Parathyroid adenoma (tissue), 2 donors: ENCODE measurements around the gene PTTG1IP.

ENCODE experiments used
- H2AFZ ChIP-seq: fragments of 300-600 bp; sonication (generic); one replicate; pipeline ENCODE4 v1.7.0; 2017; ENCODE audit warnings: antibody characterized with exemption, mild to moderate bottlenecking
- H3K27ac ChIP-seq: fragments of 300-600 bp; sonication (generic); one replicate; pipeline ENCODE4 v1.7.0; 2017
- H3K27me3 ChIP-seq: fragments of 300-600 bp; sonication (generic); one replicate; pipeline ENCODE4 v1.7.0; 2017; ENCODE audit warnings: low read length; ENCODE audit not compliant: control insufficient read depth, insufficient read depth
- H3K36me3 ChIP-seq: fragments of 300-600 bp; sonication (generic); one replicate; pipeline ENCODE4 v1.7.0; 2017; ENCODE audit warnings: low read length; ENCODE audit not compliant: control insufficient read depth, insufficient read depth
- H3K4me1 ChIP-seq: fragments of 300-600 bp; sonication (generic); one replicate; pipeline ENCODE4 v1.7.0; 2017; ENCODE audit warnings: control low read depth
- H3K4me2 ChIP-seq: fragments of 300-600 bp; sonication (generic); one replicate; pipeline ENCODE4 v1.7.0; 2017; ENCODE audit warnings: low read length
- H3K4me3 ChIP-seq: fragments of 300-600 bp; sonication (generic); one replicate; pipeline ENCODE4 v1.7.0; 2017; ENCODE audit warnings: low read depth, low read length
- H3K79me2 ChIP-seq: fragments of 300-600 bp; sonication (generic); one replicate; pipeline ENCODE4 v1.7.0; 2017; ENCODE audit warnings: control low read depth
- H3K9ac ChIP-seq: fragments of 300-600 bp; sonication (generic); one replicate; pipeline ENCODE4 v1.7.0; 2017; ENCODE audit warnings: mild to moderate bottlenecking
- H3K9me3 ChIP-seq: fragments of 300-600 bp; sonication (generic); one replicate; pipeline ENCODE4 v1.7.0; 2017; ENCODE audit warnings: low read length; ENCODE audit not compliant: control insufficient read depth
- CTCF ChIP-seq: fragments of 300-600 bp; sonication (generic); IDR thresholded peaks from one replicate; pipeline ENCODE4 v1.7.0; 2017; ENCODE audit warnings: antibody characterized with exemption, mild to moderate bottlenecking
- donor health status: primary hyperparathyroidism.

PTTG1IP gene

GRCh38 chr21:44873356-44874239, at the start of gene PTTG1IP:
PTTG1IP (minus strand) TSS chr21:44873690; CDS start chr21:44873616, 74 bp downstream.
- Histone ChIP-seq H3K36me3 (no peaks in the 10 kb centered on the region), H3K27me3 (no peaks in the 10 kb centered on the region), H3K4me1 (peaks cover 12% of the 10 kb centered on the region), H2AFZ (peak within 1 kb of the TSS; percentile 77), H3K4me2 (peak within 1 kb of the TSS; percentile 54), H3K79me2 (peaks cover 12% of the 10 kb centered on the region), H3K9ac (no peak within 1 kb of the TSS), H3K27ac (peak within 1 kb of the TSS; percentile 77), H3K4me3 (peak within 1 kb of the TSS; percentile 63), H3K9me3 (no peaks in the 10 kb centered on the region)
- TF ChIP-seq CTCF, result no peak

GRCh38 chr21:44921928-44922327, 48.4 kb upstream of the PTTG1IP start:
- H3K79me2 ChIP-seq, result no peaks in the 10 kb centered on the region
- no peak overlapping the region for H3K4me3 ChIP-seq
- no peak overlapping the region for H3K27ac ChIP-seq
- H3K9me3 ChIP-seq, result no peaks in the 10 kb centered on the region
- H2AFZ ChIP-seq, result no peak overlapping the region
- TF ChIP-seq CTCF, result no peak
- no peak overlapping the region for H3K4me2 ChIP-seq
- no peaks in the 10 kb centered on the region for H3K36me3 ChIP-seq
- no peak overlapping the region for H3K9ac ChIP-seq
- no peaks in the 10 kb centered on the region for H3K4me1 ChIP-seq
- no peaks in the 10 kb centered on the region for H3K27me3 ChIP-seq

GRCh38 chr21:44920694-44921604, 47.5 kb upstream of the PTTG1IP start, which contains the start of gene ITGB2:
ITGB2 (minus strand) TSS chr21:44920899; CDS start chr21:44910782, 10,117 bp downstream.
- H3K4me2 ChIP-seq, result no peak within 1 kb of the TSS
- no peaks in the 10 kb centered on the region for H3K27me3 ChIP-seq
- H3K4me3 ChIP-seq, result no peak within 1 kb of the TSS
- no peaks in the 10 kb centered on the region for H3K36me3 ChIP-seq
- no peak within 1 kb of the TSS for H3K27ac ChIP-seq
- H3K9ac ChIP-seq, result no peak within 1 kb of the TSS
- H3K9me3 ChIP-seq, result no peaks in the 10 kb centered on the region
- H3K4me1 ChIP-seq, result no peaks in the 10 kb centered on the region
- TF ChIP-seq CTCF, result no peak
- H2AFZ ChIP-seq, result no peak within 1 kb of the TSS
- H3K79me2 ChIP-seq, result no peaks in the 10 kb centered on the region

- no peaks in the 10 kb centered on the region for H3K4me1 ChIP-seq
- H2AFZ ChIP-seq, result no peak overlapping the region
- H3K27ac ChIP-seq, result no peak overlapping the region
- no peak for TF ChIP-seq CTCF
- no peaks in the 10 kb centered on the region for H3K27me3 ChIP-seq
- no peak overlapping the region for H3K9ac ChIP-seq
- H3K79me2 ChIP-seq, result no peaks in the 10 kb centered on the region
- H3K4me3 ChIP-seq, result no peak overlapping the region
- H3K9me3 ChIP-seq, result no peaks in the 10 kb centered on the region
- H3K4me2 ChIP-seq, result no peak overlapping the region
- no peaks in the 10 kb centered on the region for H3K36me3 ChIP-seq
These were observed 46.6 kb upstream of the PTTG1IP start for GRCh38 chr21:44919913-44920693.
